Islet of Langerhans (tissue), 1 donor: ENCODE data around the gene DAB1.
A peak's percentile ranks its signal among the peaks of the same experiment; 100 is the strongest.

Source experiments
- FAIRE-seq: peaks from one replicate; lab custom pipeline; 2011; peaks lifted over from hg19 to GRCh38; lab: Jason Lieb, UNC

The DAB1 gene

DNA sequence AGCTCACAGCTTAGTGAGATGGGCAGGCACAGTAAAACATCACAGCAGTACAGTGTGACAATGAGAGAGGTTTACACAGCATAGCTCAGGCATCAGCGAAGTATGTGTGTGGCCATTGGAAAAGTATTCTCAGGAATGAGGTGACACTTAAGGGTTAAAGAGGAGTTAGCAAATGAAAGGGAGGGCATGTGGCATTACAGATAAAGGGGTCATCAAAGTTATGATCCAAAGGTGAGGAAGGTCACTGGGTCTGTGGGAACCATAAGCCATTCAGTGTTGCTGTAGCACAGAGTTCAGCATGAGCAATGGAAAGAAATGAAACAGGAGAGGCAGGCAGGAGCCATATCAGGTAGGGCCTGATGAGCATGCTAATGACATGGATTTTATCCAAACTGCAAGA, 453.6 kb downstream of the DAB1 start:
- no peak for FAIRE-seq

DNA sequence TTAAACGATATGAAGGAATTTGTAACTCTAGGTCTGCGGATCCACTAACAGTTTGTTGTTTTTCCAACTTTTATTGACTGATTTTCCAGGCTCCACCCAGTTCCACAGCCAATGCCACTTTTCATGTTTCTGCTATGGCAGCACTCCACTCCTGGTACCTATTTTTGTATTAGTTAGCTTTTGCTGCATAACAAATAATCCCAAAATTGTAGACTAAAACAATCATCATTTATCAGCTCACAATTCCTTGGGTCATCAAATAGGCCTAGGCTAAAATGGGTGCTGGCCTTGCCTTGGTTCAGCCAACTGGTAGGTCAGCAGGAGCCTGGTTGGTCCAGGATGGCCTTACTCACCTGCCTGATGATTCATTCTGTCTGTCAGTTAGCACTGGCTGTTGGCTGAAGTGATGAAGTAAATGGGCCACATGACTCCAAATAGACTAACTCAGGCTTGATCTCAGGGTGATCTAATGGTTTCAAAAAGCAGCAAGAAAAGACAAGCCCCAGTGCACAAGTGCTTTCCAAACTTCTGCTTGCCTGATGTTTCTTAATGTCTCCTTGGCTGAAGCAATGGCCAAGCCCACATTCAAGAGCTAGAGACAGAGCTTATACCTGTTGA, 454.9 kb downstream of the DAB1 start:
- FAIRE-seq: no peak

DNA sequence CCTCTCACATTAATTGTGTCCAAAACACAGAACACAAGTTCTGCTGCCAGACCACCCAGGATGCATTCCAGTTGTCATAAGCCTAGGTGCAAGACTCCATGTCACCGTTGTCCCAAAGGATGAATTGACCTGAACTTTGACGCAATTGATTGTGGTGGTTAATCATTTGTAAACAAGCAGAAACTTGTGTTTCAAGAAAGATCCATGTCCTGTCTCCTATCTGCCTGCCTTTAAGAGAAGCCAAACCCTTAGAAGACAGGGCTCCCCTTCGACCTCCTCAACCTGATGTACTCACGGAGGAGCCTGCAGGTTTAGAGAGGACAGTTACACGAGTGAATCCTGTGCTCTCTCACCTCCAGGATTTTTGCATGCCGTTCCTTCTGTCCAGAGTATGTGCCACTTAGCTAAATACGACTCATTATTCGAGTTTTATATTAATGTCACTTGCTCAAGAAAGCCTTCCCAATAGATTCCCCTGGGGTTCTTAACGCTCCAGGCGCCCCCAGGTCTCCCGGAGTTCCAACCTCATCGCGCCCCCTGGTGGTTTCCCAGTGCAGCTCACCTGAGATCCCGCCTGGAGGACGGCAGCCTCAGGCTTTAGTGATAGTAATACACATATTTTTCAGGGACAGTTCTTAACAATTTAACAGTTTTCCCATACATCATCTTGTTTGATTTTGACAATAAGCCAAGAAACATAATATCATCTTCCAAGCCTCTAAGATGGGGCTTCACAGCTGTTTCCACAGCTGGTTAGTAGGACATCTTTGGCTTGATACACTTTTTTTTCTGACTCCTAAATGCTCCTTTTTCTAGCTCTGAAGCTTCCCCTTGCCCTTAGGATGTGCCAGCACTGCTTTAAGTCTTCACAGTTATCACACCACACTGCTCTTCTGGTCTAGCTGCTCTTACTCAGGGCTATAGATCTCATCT, 455.7 kb downstream of the DAB1 start:
- no peak for FAIRE-seq

DNA sequence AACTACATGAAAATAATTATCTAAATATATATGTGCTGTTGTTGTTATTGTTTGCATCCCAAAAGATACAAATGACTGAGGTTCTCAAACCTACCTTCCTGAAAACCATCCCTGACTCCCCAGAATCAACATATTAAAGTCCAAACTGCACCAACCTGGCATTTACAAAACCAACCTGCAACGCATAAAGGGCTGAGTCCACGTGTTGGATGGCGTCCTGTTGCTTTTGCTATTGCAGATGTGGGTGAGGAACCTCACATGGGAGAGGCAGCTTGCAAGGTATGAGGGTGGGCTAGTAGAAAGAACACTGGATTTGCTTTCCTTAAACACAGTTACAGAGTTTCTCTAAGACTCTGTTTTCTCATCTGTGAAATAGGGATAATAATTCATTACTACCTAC, 456.5 kb downstream of the DAB1 start:
- no peak for FAIRE-seq

DNA sequence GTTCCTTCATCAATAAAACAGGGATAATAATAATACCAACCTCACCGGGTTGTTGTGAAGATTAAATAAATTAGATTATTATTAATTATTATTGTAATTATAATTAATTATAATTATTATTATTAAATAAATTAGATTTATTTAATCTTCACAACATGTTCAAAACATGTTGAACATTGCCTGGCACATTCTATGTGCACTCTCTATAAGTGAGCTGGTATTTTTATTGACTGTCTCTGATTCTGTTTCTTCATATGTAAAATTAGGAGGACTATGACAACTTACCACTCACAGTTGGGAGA, 457.2 kb downstream of the DAB1 start:
- no peak for FAIRE-seq

DNA sequence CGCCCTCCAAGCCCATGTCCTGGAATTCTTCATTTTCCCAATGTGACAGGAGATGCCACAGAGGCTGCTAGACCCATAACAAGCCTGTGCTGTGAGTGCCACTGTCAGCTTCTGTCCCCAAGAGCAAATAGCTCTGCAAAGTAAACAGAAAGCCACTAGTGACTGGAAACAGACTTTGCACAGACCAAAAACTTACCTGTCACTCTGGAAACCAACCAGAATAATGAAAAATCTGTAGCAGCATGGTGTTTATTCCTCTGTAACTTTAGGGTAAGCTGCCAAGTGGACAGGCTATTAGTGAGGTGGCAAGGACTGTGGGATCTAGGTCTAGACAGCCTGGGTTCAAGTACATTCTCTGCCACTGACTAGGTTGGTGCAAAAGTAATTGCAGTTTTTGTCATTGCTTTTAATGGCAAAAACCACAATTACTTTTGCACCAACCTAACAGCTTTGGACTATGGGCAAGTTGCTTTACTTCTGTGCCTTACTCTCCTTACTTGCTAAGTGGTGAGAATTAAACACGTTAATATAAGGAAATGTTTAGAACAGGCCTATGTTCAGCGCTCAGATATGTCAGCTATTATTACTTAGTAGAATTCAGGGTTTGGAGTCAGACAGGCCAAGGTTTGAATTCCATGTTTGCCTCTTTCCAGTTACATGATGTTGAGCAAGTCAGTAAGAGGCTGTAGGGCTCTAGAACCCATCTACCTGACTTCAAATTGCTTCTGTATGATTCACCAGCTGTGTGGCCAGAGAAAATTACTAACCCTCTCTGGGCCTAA, 457.8 kb downstream of the DAB1 start, which contains the start of gene C8B:
C8B (minus strand) TSS at position 100 of the 782 bp plus-strand sequence; CDS start at position 33, 67 bp downstream.
- FAIRE-seq: peak; percentile 95

DNA sequence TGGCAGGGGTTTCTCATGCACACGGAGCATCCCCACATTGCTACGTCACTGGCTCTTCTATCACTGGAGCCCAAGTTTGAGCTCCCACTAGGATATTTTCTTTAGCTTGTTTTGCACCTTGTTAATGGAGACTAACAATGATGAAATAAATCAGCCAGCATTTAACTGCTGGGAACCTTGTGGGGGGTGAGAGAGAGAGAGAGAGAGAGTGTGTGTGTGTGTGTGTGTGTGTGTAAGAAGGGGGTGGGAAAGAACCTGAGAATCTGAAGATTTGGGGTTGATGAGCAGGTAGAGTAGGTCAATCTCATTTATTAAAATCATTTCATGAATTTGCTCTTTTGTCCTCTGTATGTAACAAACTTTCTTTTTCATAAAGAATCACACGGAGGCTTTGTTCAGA, 458.7 kb downstream of the DAB1 start:
- FAIRE-seq: no peak

DNA sequence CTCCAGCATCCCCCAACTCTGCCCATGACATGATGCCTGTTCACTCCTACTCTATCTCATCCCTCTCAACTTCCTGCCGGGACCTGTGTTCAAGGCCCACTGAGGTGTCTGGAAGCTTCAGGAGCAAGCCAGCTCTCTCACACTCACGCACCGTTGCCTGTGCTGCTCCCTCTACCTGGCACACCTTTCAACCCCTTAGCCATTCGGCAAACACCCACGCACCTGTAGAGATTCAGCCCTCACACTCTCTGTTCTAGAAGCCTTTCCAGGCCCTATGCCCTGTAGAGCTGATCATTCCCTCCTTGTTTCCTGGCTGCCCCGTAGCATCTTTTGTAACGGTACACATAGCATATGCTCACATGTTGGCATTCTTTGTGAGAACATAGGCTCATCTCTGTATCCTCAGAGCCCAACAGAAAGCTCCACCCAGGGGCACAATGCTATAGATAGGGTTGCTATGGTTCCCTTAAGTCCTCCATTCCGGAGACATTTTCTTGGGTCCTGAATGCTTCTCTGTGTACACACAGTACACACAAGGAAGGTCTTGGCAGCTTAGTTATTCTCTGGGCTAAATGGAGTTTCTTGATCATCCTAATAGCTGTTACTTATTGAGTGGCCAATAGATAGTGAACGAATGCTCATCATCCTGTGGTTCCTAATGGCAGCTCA, 459.4 kb downstream of the DAB1 start:
- FAIRE-seq: no peak

DNA sequence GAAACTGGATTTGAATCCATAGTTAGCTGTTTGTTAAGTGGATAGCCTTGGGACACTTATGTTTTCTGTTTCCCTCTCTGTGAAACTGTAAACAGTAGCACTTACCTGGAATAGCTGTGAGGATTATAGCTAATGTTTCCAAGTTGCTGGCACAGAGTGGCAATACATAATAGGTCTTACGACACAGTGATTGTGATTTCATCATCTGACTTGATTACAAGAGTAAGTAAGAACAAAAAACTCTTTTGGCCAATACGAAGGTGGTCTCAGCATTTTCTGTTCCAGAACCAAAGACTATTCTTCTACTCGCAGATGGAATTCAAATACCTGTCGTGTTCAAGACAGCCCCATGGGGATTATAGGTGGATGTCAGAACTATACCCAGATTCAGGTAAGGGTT, 460.2 kb downstream of the DAB1 start:
- no peak for FAIRE-seq

DNA sequence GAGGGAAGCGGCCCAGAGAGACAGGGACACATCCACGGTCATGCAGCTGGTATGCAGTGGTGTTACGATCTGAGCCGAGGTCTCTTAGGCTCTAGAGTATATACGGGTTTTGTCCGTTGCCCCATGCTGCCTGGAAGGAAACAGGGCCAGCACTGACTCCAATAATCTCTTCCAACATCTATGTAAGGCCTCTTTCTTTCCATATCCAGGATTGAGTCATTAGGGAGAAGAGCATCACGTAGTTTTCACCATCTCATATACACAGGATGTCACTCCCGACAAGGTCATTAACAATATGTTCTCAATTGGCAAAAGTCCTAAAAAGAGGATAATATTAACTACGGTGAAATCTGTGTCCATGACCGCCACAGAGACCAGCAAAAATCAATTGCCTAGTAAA, 462.4 kb downstream of the DAB1 start:
- FAIRE-seq: no peak

DNA sequence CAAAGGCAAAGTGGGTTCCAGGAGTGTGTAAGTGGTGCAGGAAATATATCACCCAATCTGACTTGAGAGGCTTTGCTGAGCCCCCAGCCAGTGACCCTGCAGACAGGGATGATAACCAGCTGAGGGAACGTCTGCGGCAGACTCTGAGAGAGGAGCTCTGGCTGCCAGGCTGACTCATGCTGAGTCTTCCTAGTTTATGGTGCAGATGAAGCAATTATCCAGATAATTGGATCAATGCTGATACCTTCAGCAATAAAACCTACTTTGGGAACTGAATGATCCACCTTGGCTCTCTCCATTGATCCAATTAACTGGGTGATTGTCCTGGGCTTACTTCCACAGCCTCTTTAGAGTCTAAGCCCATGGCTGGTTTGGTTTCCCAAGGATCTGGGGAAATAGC, 465.3 kb downstream of the DAB1 start:
- no peak for FAIRE-seq

DNA sequence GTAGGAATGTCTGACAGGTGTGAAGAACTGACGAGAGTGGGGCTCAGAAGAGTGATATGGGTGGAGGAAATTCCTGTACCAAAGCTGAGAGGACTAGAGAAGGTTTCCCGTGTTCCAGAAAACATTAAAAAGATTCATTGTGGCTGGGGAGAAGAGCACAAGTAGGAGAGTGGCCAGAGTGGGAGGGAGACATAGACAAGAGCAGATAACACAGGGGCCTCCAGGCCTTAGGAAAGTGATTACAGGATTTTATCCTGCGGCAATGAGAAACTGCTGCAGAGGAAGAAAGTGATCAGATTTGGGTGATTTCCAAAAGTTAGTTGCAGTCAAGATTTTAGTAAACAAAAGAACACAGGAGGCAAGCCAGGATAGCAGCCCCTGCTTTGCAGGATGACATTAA, 465.9 kb downstream of the DAB1 start:
- FAIRE-seq: no peak

DNA sequence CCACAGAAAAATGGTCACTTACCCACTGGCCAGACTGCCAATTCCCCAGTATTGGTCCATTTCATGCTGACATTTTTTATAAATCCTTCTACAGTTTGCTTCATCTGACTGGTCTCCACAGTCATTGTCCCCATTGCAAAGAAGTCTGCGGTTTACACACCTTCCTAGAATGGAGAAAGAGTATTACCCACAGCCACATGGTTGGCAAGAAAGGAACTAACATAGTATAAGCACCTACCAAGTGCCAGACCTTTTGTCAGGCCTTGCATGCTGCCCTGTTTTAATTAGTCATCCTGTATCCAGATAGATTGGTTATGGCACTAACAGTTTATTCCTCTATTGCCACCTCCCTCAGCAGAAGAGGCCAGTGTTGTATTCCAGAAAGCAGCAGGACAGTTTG, 469.2 kb downstream of the DAB1 start:
- FAIRE-seq: no peak

DNA sequence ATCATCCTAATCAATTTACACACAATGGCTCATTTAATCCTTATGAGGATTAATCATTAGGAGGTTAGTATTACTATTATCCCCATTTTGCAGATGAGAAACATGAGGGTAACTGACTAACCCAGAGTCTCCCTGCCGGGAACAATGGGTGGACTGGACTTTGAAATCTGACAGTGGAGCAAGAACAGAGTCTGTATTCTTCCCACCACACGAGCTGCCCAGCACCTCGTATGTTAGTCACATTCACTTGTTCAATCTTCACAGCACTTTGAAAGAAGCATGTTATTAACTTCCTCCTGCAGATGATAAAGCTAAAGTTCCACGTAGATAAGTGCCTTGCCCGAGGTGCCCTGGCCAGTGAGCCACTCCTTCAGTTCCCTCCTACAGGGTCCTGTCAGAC, 470.5 kb downstream of the DAB1 start:
- no peak for FAIRE-seq

DNA sequence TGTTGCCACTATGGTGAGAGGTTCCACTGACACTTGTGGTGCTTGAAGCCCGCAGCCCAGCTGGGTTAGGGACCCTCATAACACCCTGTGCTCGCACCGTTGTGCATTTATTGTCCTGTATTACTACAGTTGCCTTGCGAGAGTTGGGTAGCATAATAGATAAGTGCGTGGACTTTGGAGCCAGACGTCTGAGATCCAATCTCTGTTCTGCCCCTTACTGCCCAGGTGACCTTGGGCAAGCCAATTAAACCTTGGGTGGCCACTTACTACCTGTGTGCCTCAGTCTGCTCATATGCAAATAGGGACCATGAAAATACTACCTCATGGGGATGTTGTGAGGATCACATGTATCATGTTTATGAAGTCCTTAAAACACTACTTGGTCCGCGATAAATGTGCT, 471.4 kb downstream of the DAB1 start:
- FAIRE-seq: no peak

DNA sequence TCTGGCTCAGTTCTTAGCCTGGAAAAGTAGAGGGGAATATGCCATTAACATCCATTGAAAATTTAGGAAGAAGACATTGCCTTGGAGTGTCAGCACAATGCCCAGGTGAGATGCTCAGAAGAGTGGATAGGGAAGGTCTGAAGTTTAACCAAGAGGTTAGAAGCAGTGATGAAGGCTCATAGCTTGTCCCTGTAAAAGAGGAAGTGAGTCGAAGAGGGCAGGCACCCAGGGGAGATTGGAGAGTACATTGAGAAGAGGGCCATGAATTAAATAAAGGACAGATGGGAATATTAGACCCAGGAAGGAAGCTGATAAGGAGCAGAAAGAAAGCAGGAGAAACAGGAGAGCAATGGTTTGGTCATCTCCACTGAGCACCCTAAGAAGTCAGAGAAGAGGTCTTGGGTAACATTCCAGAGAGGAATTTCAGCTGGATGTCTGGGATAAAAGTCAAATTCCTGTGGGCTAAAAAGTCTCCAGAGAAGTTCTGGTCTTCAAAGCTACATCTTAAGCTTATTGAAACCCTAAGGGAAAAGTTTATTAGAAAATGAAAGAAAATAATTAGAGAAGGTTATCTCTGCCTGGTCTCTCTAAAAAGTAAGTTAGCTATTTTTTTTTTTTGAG, 475.3 kb downstream of the DAB1 start:
- FAIRE-seq: no peak
